ENCODE measurements around the gene LRRC25.

- TF ChIP-seq CTCF (IDR thresholded peaks at IDR 0.05) (no peak), POLR2A (IDR thresholded peaks at IDR 0.05) (no peak), EP300 (IDR thresholded peaks at IDR 0.05) (no peak)
These were observed 46.0 kb upstream of the LRRC25 start for GRCh38 chr19:18443406-18443805.
